NT2/D1 (cell line): Measurements from ENCODE around the gene RPS6KA3.

Experiments used
- DNase-seq: peaks from one replicate; pipeline ENCODE4 v3.0.0-alpha.2; 2011; ENCODE audit warnings: low read depth, low spot score
- H3K27me3 ChIP-seq: 2 replicates; pipeline ENCODE4 v1.6.0; 2011; ENCODE audit warnings: mild to moderate bottlenecking; ENCODE audit not compliant: insufficient read length, insufficient read depth
- H3K36me3 ChIP-seq: 2 replicates; pipeline ENCODE4 v1.6.1; 2011; ENCODE audit warnings: mild to moderate bottlenecking, low read length, mixed read lengths; ENCODE audit not compliant: insufficient read depth, insufficient read length
- H3K4me1 ChIP-seq: 2 replicates; pipeline ENCODE4 v1.5.1; 2011; ENCODE audit not compliant: insufficient read depth, insufficient read length
- H3K4me3 ChIP-seq: 2 replicates; pipeline ENCODE4 v1.5.1; 2011; ENCODE audit warnings: low read depth; ENCODE audit not compliant: insufficient read length
- H3K9ac ChIP-seq: 2 replicates; pipeline ENCODE4 v1.6.0; 2011; ENCODE audit warnings: low read depth; ENCODE audit not compliant: insufficient read length
- H3K9me3 ChIP-seq: 2 replicates; pipeline ENCODE4 v1.5.1; 2011; ENCODE audit warnings: mild to moderate bottlenecking, low read length; ENCODE audit not compliant: insufficient read depth
- SUZ12 ChIP-seq: IDR thresholded peaks from 2 replicates; pipeline ENCODE4 v1.6.1; 2011; ENCODE audit not compliant: insufficient read length, insufficient read depth; ENCODE audit errors: extremely low read depth
- YY1 ChIP-seq: IDR thresholded peaks from 2 replicates; pipeline ENCODE4 v1.6.1; 2011; ENCODE audit not compliant: insufficient read length, insufficient read depth
- ZNF274 ChIP-seq: IDR thresholded peaks from 2 replicates; pipeline ENCODE4 v1.6.1; 2011; ENCODE audit warnings: mild to moderate bottlenecking, low read depth, low read length

The RPS6KA3 gene

GRCh38 chrX:20294957-20295356, 28.2 kb upstream of the RPS6KA3 start:
- no peak overlapping the region for H3K4me3 ChIP-seq
- H3K9ac ChIP-seq: no peak overlapping the region
- no peaks in the 10 kb centered on the region for H3K36me3 ChIP-seq
- no peak for DNase-seq
- no peak for TF ChIP-seq ZNF274
- 0 out of 2 replicates have a peak, but pooled peaks cover 4% of the 10 kb centered on the region for H3K9me3 ChIP-seq
- H3K27me3 ChIP-seq: no peaks in the 10 kb centered on the region
- no peaks in the 10 kb centered on the region for H3K4me1 ChIP-seq

GRCh38 chrX:20294284-20294683, 27.6 kb upstream of the RPS6KA3 start:
- Histone ChIP-seq H3K4me3 (no peak overlapping the region), H3K9me3 (0 out of 2 replicates have a peak, but pooled peaks cover 4% of the 10 kb centered on the region), H3K36me3 (no peaks in the 10 kb centered on the region), H3K9ac (no peak overlapping the region), H3K4me1 (no peaks in the 10 kb centered on the region), H3K27me3 (no peaks in the 10 kb centered on the region)
- TF ChIP-seq ZNF274: no peak
- no peak for TF ChIP-seq SUZ12
- no peak for TF ChIP-seq YY1
- no peak for DNase-seq

GRCh38 chrX:20285511-20285910, 18.8 kb upstream of the RPS6KA3 start:
- no peak for TF ChIP-seq YY1
- no peak for TF ChIP-seq SUZ12
- TF ChIP-seq ZNF274: no peak
- Histone ChIP-seq H3K4me1 (no peaks in the 10 kb centered on the region), H3K4me3 (no peak overlapping the region), H3K36me3 (no peaks in the 10 kb centered on the region), H3K9me3 (no peaks in the 10 kb centered on the region; the same call in none of the 2 replicates), H3K27me3 (no peaks in the 10 kb centered on the region), H3K9ac (no peak overlapping the region)
- DNase-seq: no peak

DNA sequence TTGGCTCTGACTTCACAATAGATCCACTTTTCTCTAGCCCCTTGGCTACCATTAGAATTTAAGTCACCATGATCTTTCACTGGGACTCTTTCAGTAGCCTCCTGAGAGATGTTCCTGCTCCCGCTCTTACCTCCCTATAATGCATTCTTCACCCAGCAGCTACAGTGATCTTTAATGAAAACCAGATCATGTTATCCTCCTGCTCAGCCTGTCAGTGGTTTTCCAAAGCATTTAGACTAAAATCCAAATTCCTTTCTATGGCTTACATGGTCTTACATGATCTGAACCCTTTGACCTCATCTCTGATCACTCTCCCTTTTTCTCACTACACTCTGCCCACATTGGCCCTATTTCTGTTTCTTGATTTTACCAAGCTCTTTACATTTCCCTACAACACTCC, 18.3 kb upstream of the RPS6KA3 start:
- TF ChIP-seq ZNF274: no peak
- no peak for TF ChIP-seq YY1
- no peak for TF ChIP-seq SUZ12
- DNase-seq: no peak
- Histone ChIP-seq H3K36me3 (no peaks in the 10 kb centered on the region), H3K4me3 (no peak overlapping the region), H3K9me3 (no peaks in the 10 kb centered on the region; the same call in none of the 2 replicates), H3K27me3 (no peaks in the 10 kb centered on the region), H3K9ac (no peak overlapping the region), H3K4me1 (no peaks in the 10 kb centered on the region)

- Histone ChIP-seq H3K9me3 (no peaks in the 10 kb centered on the region; the same call in none of the 2 replicates), H3K4me3 (no peak overlapping the region), H3K27me3 (no peaks in the 10 kb centered on the region), H3K4me1 (no peaks in the 10 kb centered on the region), H3K36me3 (no peaks in the 10 kb centered on the region), H3K9ac (no peak overlapping the region)
- TF ChIP-seq SUZ12 (no peak), ZNF274 (no peak), YY1 (no peak)
- no peak for DNase-seq
These were observed 17.7 kb upstream of the RPS6KA3 start for GRCh38 chrX:20284444-20284843.

DNA sequence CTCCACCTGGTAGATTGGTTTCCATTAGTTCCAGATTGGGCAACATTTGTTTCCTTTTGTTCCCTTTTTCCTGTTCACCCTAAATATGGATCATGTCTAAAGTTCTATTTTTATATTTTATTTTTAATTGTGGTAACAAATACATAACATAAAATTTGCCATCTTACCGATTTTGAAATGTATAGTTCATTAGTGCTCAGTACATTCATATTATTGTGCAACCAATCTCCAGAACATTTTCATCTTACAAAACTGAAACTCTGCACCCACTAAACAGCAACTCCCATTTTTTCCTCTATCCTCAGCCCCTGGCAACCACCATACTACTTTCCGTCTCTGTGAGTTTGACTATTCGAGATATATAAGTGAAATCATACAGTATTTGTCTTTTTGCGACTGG, 14.2 kb upstream of the RPS6KA3 start:
- Histone ChIP-seq H3K36me3 (no peaks in the 10 kb centered on the region), H3K9ac (no peak overlapping the region), H3K4me3 (no peak overlapping the region), H3K4me1 (no peaks in the 10 kb centered on the region), H3K9me3 (no peaks in the 10 kb centered on the region), H3K27me3 (no peaks in the 10 kb centered on the region)
- TF ChIP-seq YY1 (no peak), SUZ12 (no peak), ZNF274 (no peak)
- DNase-seq: no peak

DNA sequence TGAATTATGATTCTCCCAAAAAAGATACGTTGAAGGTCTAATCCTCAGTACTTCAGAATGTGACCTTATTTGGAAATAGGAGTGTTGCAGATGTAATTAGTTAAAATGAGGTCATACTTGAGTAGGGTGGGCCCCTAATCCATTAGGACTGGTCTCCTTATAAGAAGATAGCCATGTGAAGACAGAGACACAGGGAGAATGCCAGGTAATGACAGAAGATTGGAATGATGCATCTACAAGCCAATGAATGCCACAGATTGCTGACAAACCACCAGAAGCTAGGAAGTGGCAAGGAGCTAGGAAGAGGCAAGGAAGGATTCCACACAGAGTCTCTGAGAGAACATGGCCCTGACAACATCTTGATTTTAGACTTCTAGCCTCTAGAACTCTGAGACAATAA, 7.4 kb upstream of the RPS6KA3 start:
- no peak for DNase-seq
- no peaks in the 10 kb centered on the region for H3K9me3 ChIP-seq
- H3K4me3 ChIP-seq: no peak overlapping the region
- no peak overlapping the region for H3K9ac ChIP-seq
- TF ChIP-seq ZNF274: no peak
- no peak for TF ChIP-seq SUZ12
- no peak for TF ChIP-seq YY1
- no peaks in the 10 kb centered on the region for H3K36me3 ChIP-seq
- H3K27me3 ChIP-seq: peaks cover 4% of the 10 kb centered on the region
- no peaks in the 10 kb centered on the region for H3K4me1 ChIP-seq

GRCh38 chrX:20271730-20272129, 5.0 kb upstream of the RPS6KA3 start:
- no peak overlapping the region for H3K9ac ChIP-seq
- H3K27me3 ChIP-seq: peaks cover 23% of the 10 kb centered on the region
- H3K4me1 ChIP-seq: no peaks in the 10 kb centered on the region
- no peaks in the 10 kb centered on the region for H3K9me3 ChIP-seq
- no peak overlapping the region for H3K4me3 ChIP-seq
- TF ChIP-seq SUZ12 (no peak), ZNF274 (no peak), YY1 (no peak)
- DNase-seq: no peak
- no peaks in the 10 kb centered on the region for H3K36me3 ChIP-seq
